DND-41 (cell line): ENCODE measurements around the gene COX15.

Source experiments
- ATAC-seq: fragments of 200-7000 bp; cut with Tn5 transposase; 3 replicates; pipeline ENCODE4 v1.9.1; 2021; ENCODE audit warnings: low read depth; ENCODE audit not compliant: insufficient read depth
- DNase-seq: peaks from one replicate; pipeline ENCODE4 v3.0.0-alpha.2; 2020
- H2AFZ ChIP-seq: 2 replicates; pipeline ENCODE4 v1.6.0; 2012; ENCODE audit warnings: low read depth, low read length
- H3K27ac ChIP-seq: 2 replicates; pipeline ENCODE4 v1.5.1; 2012; ENCODE audit warnings: low read length, inconsistent platforms
- H3K27me3 ChIP-seq: fragments of 200-600 bp; sonication (generic); 2 replicates; pipeline ENCODE4 v1.6.0; 2012; ENCODE audit warnings: low read length, mild to moderate bottlenecking, inconsistent platforms; ENCODE audit not compliant: insufficient read depth, poor library complexity
- H3K36me3 ChIP-seq: 2 replicates; pipeline ENCODE4 v1.5.1; 2012; ENCODE audit warnings: low read length, inconsistent platforms; ENCODE audit not compliant: insufficient read depth
- H3K4me1 ChIP-seq: 2 replicates; pipeline ENCODE4 v1.5.1; 2012; ENCODE audit warnings: mild to moderate bottlenecking, low read length; ENCODE audit not compliant: insufficient read depth
- H3K4me2 ChIP-seq: 2 replicates; pipeline ENCODE4 v1.6.0; 2012; ENCODE audit warnings: mild to moderate bottlenecking, moderate library complexity, low read length, inconsistent platforms; ENCODE audit not compliant: insufficient read depth
- H3K4me3 ChIP-seq, 2 experiments: fragments of 200-600 bp in 1 of 2; shearing (Covaris generic) in 1 of 2; 2 replicates each; pipeline ENCODE4 v1.5.1; 2012 to 2016; ENCODE audit warnings: inconsistent platforms in 2 of 2, low read length in 2 of 2, mild to moderate bottlenecking in 2 of 2, low read depth in 1 of 2, moderate library complexity in 1 of 2
- H3K79me2 ChIP-seq: 2 replicates; pipeline ENCODE4 v1.6.0; 2012; ENCODE audit warnings: low read length, inconsistent platforms; ENCODE audit not compliant: insufficient read depth
- H3K9ac ChIP-seq: 2 replicates; pipeline ENCODE4 v1.6.0; 2012; ENCODE audit warnings: low read depth, mild to moderate bottlenecking, inconsistent platforms, low read length, moderate library complexity
- H3K9me3 ChIP-seq: 2 replicates; pipeline ENCODE4 v1.5.1; 2012; ENCODE audit warnings: low read length, moderate library complexity, mild to moderate bottlenecking, inconsistent platforms; ENCODE audit not compliant: insufficient read depth, severe bottlenecking
- H4K20me1 ChIP-seq: 2 replicates; pipeline ENCODE4 v1.6.0; 2012; ENCODE audit warnings: low read length; ENCODE audit not compliant: insufficient read depth
- EZH2 ChIP-seq: IDR thresholded peaks from 3 replicates; pipeline ENCODE4 v1.6.1; 2012; ENCODE audit warnings: borderline replicate concordance, low read depth, mild to moderate bottlenecking, moderate library complexity, low read length, inconsistent platforms; ENCODE audit not compliant: severe bottlenecking
- TF ChIP-seq, protein P1 (sequence below): IDR thresholded peaks from 2 replicates; pipeline ENCODE4 v1.5.1; 2012; ENCODE audit warnings: borderline replicate concordance, low read length, moderate library complexity, mild to moderate bottlenecking; ENCODE audit not compliant: poor library complexity, severe bottlenecking; ENCODE audit errors: extremely low read depth

The COX15 gene

DNA sequence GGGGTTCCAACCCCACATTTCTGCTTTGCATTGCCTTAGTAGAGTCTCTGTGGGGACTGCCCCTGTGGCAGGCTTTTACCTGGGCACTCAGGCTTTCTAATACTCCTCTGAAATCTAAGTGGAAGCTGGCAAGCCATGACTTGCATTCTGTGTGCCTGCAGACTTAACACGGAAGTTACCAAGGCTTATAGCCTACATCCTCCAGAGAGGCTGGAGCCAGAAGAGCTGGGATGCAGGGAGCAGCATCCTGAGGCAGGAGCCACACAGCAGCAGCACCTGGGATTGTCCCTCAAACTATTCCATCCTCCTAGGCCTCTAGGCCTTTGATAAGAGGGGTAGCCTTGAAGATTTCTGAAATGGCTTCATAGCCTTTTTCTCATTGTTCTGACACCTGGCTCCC lies 28.4 kb upstream of the COX15 start:
- ATAC-seq = no peak
- Histone ChIP-seq H4K20me1 (no peaks in the 10 kb centered on the region), H3K36me3 (peaks cover 46% of the 10 kb centered on the region), H2AFZ (no peak overlapping the region), H3K9me3 (no peaks in the 10 kb centered on the region), H3K9ac (no peak overlapping the region), H3K79me2 (no peaks in the 10 kb centered on the region), H3K4me1 (no peaks in the 10 kb centered on the region), H3K27me3 (no peaks in the 10 kb centered on the region), H3K27ac (no peak overlapping the region), H3K4me3 (no peak overlapping the region), H3K4me2 (no peak overlapping the region)
- DNase-seq = no peak
- TF ChIP-seq, protein P1, sequence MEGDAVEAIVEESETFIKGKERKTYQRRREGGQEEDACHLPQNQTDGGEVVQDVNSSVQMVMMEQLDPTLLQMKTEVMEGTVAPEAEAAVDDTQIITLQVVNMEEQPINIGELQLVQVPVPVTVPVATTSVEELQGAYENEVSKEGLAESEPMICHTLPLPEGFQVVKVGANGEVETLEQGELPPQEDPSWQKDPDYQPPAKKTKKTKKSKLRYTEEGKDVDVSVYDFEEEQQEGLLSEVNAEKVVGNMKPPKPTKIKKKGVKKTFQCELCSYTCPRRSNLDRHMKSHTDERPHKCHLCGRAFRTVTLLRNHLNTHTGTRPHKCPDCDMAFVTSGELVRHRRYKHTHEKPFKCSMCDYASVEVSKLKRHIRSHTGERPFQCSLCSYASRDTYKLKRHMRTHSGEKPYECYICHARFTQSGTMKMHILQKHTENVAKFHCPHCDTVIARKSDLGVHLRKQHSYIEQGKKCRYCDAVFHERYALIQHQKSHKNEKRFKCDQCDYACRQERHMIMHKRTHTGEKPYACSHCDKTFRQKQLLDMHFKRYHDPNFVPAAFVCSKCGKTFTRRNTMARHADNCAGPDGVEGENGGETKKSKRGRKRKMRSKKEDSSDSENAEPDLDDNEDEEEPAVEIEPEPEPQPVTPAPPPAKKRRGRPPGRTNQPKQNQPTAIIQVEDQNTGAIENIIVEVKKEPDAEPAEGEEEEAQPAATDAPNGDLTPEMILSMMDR = no peak
- no peak for TF ChIP-seq EZH2

DNA sequence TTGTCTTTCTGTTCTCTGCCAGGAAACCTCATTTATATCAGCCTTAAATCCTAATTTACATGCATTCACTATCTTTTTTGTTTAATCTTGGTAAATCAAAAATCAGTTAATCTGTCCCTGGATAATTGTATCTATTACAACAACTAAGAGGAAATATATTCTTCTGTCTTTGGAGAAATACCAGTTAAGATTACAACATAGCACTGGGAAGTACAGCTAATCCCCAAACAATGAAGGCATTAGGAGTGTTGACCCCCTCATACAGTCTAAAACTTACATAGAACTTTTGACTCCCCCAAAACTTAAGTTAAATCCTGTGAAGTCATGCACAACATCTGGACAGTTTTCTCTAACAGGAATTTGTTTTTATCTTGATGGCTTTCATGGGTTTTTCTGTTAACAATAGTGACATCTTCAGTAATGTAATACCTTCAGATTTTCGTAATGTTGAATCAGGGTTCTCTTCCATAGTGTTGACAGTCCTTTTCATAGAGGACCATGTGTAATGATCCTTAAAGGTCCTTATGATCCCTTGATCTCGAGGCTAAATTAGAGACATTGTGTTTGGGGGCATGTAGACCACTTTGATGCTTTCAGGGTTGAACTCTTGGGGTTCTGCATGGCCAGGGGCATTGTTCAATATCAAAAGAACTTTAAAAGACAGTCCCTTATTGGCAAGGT lies 26.4 kb upstream of the COX15 start:
- Histone ChIP-seq H3K9ac (no peak overlapping the region), H3K27ac (no peak overlapping the region), H3K4me3 (no peak overlapping the region), H3K4me1 (no peaks in the 10 kb centered on the region), H3K79me2 (no peaks in the 10 kb centered on the region), H4K20me1 (no peaks in the 10 kb centered on the region), H3K9me3 (no peaks in the 10 kb centered on the region), H2AFZ (no peak overlapping the region), H3K36me3 (peaks cover 64% of the 10 kb centered on the region), H3K4me2 (no peak overlapping the region), H3K27me3 (no peaks in the 10 kb centered on the region)
- DNase-seq (no peak), ATAC-seq (no peak)
- no peak for TF ChIP-seq EZH2
- TF ChIP-seq, protein P1 = no peak

DNA sequence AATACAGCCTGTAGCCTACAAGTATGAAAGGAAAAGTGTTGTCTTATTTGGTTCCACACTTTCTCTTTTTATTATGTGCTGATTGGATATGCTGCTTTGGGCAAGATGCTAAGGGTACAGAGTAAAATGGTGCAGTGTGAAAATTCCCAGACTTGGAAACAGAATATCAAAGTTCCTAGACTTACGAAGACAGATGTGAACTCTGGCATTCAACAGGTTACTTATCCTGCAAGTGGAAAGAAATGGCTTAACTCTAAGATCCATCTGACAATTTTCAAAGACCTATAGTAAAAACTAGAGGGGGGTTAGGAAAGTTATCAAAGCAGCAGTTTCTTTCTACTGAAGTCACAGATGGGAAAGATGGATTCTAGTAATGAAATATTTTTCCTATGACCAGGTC lies 24.2 kb upstream of the COX15 start:
- no peak overlapping the region for H3K4me3 ChIP-seq
- no peaks in the 10 kb centered on the region for H3K4me1 ChIP-seq
- H3K36me3 ChIP-seq = peaks cover 85% of the 10 kb centered on the region

More for the DNA sequence above, 24.2 kb upstream of the COX15 start:
- ATAC-seq (no peak), DNase-seq (no peak)
- H3K27me3 ChIP-seq = no peaks in the 10 kb centered on the region
- H4K20me1 ChIP-seq = no peaks in the 10 kb centered on the region
- no peak overlapping the region for H2AFZ ChIP-seq
- H3K4me2 ChIP-seq = no peak overlapping the region
- no peak for TF ChIP-seq EZH2
- TF ChIP-seq, protein P1 = no peak
- H3K27ac ChIP-seq = no peak overlapping the region
- no peaks in the 10 kb centered on the region for H3K79me2 ChIP-seq
- no peak overlapping the region for H3K9ac ChIP-seq
- no peaks in the 10 kb centered on the region for H3K9me3 ChIP-seq
